Loucy (cell line): ENCODE results near the gene KIAA1614.

Experiments
- H2AFZ ChIP-seq: fragments of 200-600 bp; sonication (generic); 2 replicates; pipeline ENCODE4 v1.6.0; 2016; ENCODE audit warnings: antibody characterized with exemption, mild to moderate bottlenecking, low read length, moderate library complexity
- H3F3A ChIP-seq: fragments of 200-600 bp; 2 replicates; pipeline ENCODE4 v1.6.0; 2016; ENCODE audit warnings: antibody characterized with exemption, low read depth, mild to moderate bottlenecking
- H3K27me3 ChIP-seq: fragments of 200-600 bp; sonication (generic); 2 replicates; pipeline ENCODE4 v1.6.1; 2014; ENCODE audit warnings: low read length, mild to moderate bottlenecking; ENCODE audit not compliant: insufficient read depth, poor library complexity, severe bottlenecking
- H3K36me3 ChIP-seq: fragments of 200-600 bp; sonication (generic); 2 replicates; pipeline ENCODE4 v1.6.1; 2016; ENCODE audit warnings: low read length; ENCODE audit not compliant: insufficient read depth
- H3K4me1 ChIP-seq: fragments of 200-600 bp; sonication (generic); 2 replicates; pipeline ENCODE4 v1.5.1; 2014; ENCODE audit warnings: low read length, mild to moderate bottlenecking; ENCODE audit not compliant: insufficient read depth, poor library complexity, severe bottlenecking
- H3K4me2 ChIP-seq: fragments of 200-600 bp; sonication (generic); 2 replicates; pipeline ENCODE4 v1.6.0; 2014; ENCODE audit warnings: antibody characterized with exemption, low read length, low read depth, mild to moderate bottlenecking; ENCODE audit not compliant: poor library complexity, severe bottlenecking
- H3K4me3 ChIP-seq: fragments of 200-600 bp; sonication (generic); 2 replicates; pipeline ENCODE4 v1.5.1; 2014; ENCODE audit warnings: low read length, mild to moderate bottlenecking, mixed read lengths; ENCODE audit not compliant: poor library complexity, severe bottlenecking
- H3K79me2 ChIP-seq: fragments of 200-600 bp; sonication (generic); 2 replicates; pipeline ENCODE4 v1.6.1; 2014; ENCODE audit warnings: low read length; ENCODE audit not compliant: insufficient read depth
- H3K9ac ChIP-seq: fragments of 200-600 bp; sonication (generic); 2 replicates; pipeline ENCODE4 v1.6.0; 2014; ENCODE audit warnings: mild to moderate bottlenecking, low read depth, low read length, moderate library complexity; ENCODE audit not compliant: poor library complexity, severe bottlenecking
- H3K9me2 ChIP-seq: fragments of 200-600 bp; sonication (generic); replicated peaks from 2 replicates; pipeline ENCODE4 v1.6.1; 2016; ENCODE audit warnings: low read depth, low read length, mixed read lengths
- H3K9me3 ChIP-seq: fragments of 200-600 bp; sonication (generic); 2 replicates; pipeline ENCODE4 v1.6.1; 2014; ENCODE audit warnings: mild to moderate bottlenecking, antibody characterized with exemption, low read length, low read depth; ENCODE audit not compliant: insufficient read depth
- H4K20me1 ChIP-seq: fragments of 200-600 bp; sonication (generic); 2 replicates; pipeline ENCODE4 v1.6.0; 2014; ENCODE audit warnings: antibody characterized with exemption, low read length, mild to moderate bottlenecking; ENCODE audit not compliant: insufficient read depth, poor library complexity, severe bottlenecking
- EZH2phosphoT487 ChIP-seq: fragments of 200-600 bp; IDR thresholded peaks from 2 replicates; pipeline ENCODE4 v1.6.1; 2018; ENCODE audit warnings: antibody characterized with exemption, mild to moderate bottlenecking, moderate library complexity, borderline replicate concordance
- TF ChIP-seq, protein P1 (sequence below): fragments of 200-600 bp; sonication (generic); conservative IDR thresholded peaks from 2 replicates; pipeline ENCODE4 v1.5.1; 2014; ENCODE audit warnings: mild to moderate bottlenecking, antibody characterized with exemption, low read length

The KIAA1614 gene

DNA sequence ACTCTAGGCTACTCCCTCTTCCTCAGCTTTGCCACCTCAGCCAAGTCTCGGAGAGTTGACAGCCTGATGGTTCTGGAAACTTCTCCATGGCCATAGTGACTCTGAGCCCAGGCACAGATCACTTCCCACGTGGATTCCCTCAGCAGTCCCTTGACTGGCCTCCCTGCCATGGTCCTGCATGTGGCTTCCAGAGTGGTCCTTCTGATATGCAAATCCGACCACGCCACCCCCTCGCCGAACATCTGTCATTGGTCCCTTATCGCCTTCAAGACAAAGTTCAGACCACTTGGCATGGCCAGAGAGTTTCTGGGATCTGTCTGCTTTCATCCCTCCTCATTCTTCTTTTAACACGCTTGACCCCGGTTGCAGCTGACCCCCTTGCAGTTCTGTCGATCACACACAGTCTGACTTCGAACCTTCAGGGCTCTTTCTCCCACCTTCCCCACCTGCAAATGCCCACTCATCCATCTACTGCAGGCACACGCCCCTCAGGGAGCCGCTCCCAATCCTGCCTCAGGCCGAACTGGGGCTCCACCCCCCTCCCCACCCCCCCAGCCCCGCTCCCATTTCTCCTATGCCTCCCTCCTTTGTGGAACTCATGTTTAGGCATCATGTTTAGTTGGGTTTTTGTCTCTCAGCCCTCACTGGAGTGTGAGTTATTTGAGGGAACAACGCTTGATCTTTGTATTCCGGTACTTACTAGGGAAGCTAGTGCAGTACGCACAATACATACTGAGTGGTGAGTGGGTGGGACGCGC is 29.0 kb downstream of the KIAA1614 start:
- H2AFZ ChIP-seq, result no peak overlapping the region
- no peaks in the 10 kb centered on the region for H3K36me3 ChIP-seq
- TF ChIP-seq, protein P1, sequence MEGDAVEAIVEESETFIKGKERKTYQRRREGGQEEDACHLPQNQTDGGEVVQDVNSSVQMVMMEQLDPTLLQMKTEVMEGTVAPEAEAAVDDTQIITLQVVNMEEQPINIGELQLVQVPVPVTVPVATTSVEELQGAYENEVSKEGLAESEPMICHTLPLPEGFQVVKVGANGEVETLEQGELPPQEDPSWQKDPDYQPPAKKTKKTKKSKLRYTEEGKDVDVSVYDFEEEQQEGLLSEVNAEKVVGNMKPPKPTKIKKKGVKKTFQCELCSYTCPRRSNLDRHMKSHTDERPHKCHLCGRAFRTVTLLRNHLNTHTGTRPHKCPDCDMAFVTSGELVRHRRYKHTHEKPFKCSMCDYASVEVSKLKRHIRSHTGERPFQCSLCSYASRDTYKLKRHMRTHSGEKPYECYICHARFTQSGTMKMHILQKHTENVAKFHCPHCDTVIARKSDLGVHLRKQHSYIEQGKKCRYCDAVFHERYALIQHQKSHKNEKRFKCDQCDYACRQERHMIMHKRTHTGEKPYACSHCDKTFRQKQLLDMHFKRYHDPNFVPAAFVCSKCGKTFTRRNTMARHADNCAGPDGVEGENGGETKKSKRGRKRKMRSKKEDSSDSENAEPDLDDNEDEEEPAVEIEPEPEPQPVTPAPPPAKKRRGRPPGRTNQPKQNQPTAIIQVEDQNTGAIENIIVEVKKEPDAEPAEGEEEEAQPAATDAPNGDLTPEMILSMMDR, result no peak
- no peak for TF ChIP-seq EZH2phosphoT487
- no peaks in the 10 kb centered on the region for H3K9me3 ChIP-seq
- no peak overlapping the region for H3K4me2 ChIP-seq
- no peaks in the 10 kb centered on the region for H3F3A ChIP-seq
- H3K9ac ChIP-seq, result no peak overlapping the region
- H3K27me3 ChIP-seq, result no peaks in the 10 kb centered on the region
- no peak overlapping the region for H3K4me3 ChIP-seq
- H3K79me2 ChIP-seq, result no peaks in the 10 kb centered on the region
- no peaks in the 10 kb centered on the region for H3K9me2 ChIP-seq
- H3K4me1 ChIP-seq, result peaks cover 51% of the 10 kb centered on the region
- H4K20me1 ChIP-seq, result no peaks in the 10 kb centered on the region

DNA sequence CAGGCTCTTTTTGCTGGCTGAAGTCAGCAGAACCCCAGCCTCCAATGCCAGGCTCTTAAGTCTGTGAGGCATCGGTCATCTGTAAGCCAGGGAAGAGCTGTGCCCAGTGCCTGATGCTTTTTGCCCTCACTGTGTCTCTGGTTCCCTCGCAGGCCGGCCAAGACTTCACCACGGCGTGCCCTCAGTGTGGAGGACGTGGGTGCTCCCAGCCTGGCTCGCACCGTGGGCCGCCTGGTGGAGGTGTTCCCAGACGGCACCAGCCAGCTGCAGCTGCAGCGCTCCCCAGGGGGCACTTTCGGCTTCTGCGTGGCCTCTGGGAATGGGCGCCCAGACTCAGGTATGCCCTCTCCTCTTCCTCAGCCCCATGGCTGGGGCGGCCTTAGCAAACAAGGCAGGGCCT is 32.5 kb downstream of the KIAA1614 start:
- TF ChIP-seq EZH2phosphoT487, result no peak
- TF ChIP-seq, protein P1, result no peak
- no peaks in the 10 kb centered on the region for H3F3A ChIP-seq
- H3K9ac ChIP-seq, result peak overlapping the region; percentile 56
- peaks cover 5% of the 10 kb centered on the region; the same call in 1 of the 2 replicates for H3K36me3 ChIP-seq
- no peak overlapping the region for H3K4me2 ChIP-seq
- no peaks in the 10 kb centered on the region for H3K9me2 ChIP-seq
- no peaks in the 10 kb centered on the region for H3K9me3 ChIP-seq
- H3K79me2 ChIP-seq, result no peaks in the 10 kb centered on the region
- H2AFZ ChIP-seq, result no peak overlapping the region
- H3K4me3 ChIP-seq, result no peak overlapping the region
- peaks cover 34% of the 10 kb centered on the region for H3K4me1 ChIP-seq
- H3K27me3 ChIP-seq, result no peaks in the 10 kb centered on the region
- no peaks in the 10 kb centered on the region for H4K20me1 ChIP-seq

DNA sequence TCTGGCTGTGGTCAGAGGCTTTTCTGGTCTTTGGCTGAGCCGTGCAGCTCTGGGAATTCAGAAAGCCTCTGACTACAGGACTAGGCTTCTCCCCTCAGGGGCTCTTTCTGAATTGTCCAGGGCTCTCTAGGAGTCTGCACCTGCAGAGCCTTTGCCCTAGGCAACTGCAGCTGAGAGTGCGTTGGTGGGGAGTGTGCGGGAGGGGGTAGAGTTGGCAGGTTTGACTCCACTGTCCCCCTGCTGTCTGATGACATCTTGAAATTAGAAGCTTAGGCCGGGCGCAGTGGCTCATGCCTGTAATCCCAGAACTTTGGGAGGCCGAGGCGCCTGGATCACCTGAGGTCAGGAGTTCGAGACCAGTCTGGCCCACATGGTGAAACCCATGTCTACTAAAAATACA is 32.9 kb downstream of the KIAA1614 start:
- peaks cover 34% of the 10 kb centered on the region for H3K4me1 ChIP-seq
- H3F3A ChIP-seq, result no peaks in the 10 kb centered on the region
- H3K9me3 ChIP-seq, result no peaks in the 10 kb centered on the region
- H3K4me3 ChIP-seq, result no peak overlapping the region
- H3K9me2 ChIP-seq, result no peaks in the 10 kb centered on the region
- H3K79me2 ChIP-seq, result no peaks in the 10 kb centered on the region
- no peak overlapping the region for H2AFZ ChIP-seq
- peak overlapping the region; percentile 56 for H3K9ac ChIP-seq
- peaks cover 9% of the 10 kb centered on the region; the same call in 1 of the 2 replicates for H3K36me3 ChIP-seq
- H4K20me1 ChIP-seq, result no peaks in the 10 kb centered on the region
- peak overlapping the region; percentile 18 for H3K4me2 ChIP-seq
- H3K27me3 ChIP-seq, result no peaks in the 10 kb centered on the region
- TF ChIP-seq EZH2phosphoT487, result no peak
- TF ChIP-seq, protein P1, result no peak
